IMR-90 (cell line): ENCODE data around the gene HTR2B. TPM values are rescaled to one million over a fixed set of nuclear protein-coding genes. Genes with fewer than 3 reads are reported as not detected.

ENCODE experiments used
- ATAC-seq: fragments of 200-7000 bp; cut with Tn5 transposase; 2 replicates; pipeline ENCODE4 v1.9.1; 2020; ENCODE audit warnings: low read depth, mild to moderate bottlenecking, moderate library complexity
- BruUV-seq: library from RNA; stranded (reverse); fragments of 400-500 nt; replicated peaks from 2 replicates; lab custom pipeline; 2021; lab: Mats Ljungman, UMichigan
- CTCF ChIA-PET: fragments of 300-600 bp; formaldehyde crosslinking; extraction: SDS; loops from one replicate; lab custom pipeline; 2021; ENCODE audit warnings: antibody characterized with exemption; lab: Yijun Ruan, JAX
- POLR2A ChIA-PET: fragments of 300-600 bp; sonication (Branson Sonifier 250); formaldehyde crosslinking; loops from one replicate; lab custom pipeline; 2022; ENCODE audit warnings: antibody characterized with exemption; ENCODE audit not compliant: unreplicated experiment; lab: Charles Lee
- DNase-seq: peaks from one replicate; pipeline ENCODE4 v3.0.0; 2013
- H2AFZ ChIP-seq: replicated peaks from 2 replicates; pipeline ENCODE3; 2013; ENCODE audit warnings: low read length, mild to moderate bottlenecking; ENCODE audit not compliant: poor library complexity
- H2AK5ac ChIP-seq: 2 replicates; pipeline ENCODE4 v1.6.1; 2013; ENCODE audit warnings: low read depth, low read length, inconsistent platforms
- H2AK9ac ChIP-seq: replicated peaks from 2 replicates; pipeline ENCODE3; 2013; ENCODE audit warnings: mild to moderate bottlenecking, low read depth, low read length, moderate library complexity; ENCODE audit not compliant: poor library complexity
- H2BK120ac ChIP-seq: 2 replicates; pipeline ENCODE4 v1.6.1; 2013; ENCODE audit warnings: low read depth, low read length, inconsistent platforms
- H2BK15ac ChIP-seq: 3 replicates; pipeline ENCODE4 v1.6.1; 2013; ENCODE audit warnings: low read depth, low read length, inconsistent platforms
- H2BK20ac ChIP-seq: 2 replicates; pipeline ENCODE4 v1.6.1; 2013; ENCODE audit warnings: low read depth, mild to moderate bottlenecking, inconsistent platforms, low read length, moderate library complexity
- H2BK5ac ChIP-seq: 2 replicates; pipeline ENCODE4 v1.6.1; 2013; ENCODE audit warnings: mild to moderate bottlenecking, low read depth, low read length, inconsistent platforms; ENCODE audit not compliant: poor library complexity, severe bottlenecking
- H3K14ac ChIP-seq: replicated peaks from 2 replicates; pipeline ENCODE4 v1.6.1; 2013; ENCODE audit warnings: low read depth, low read length, inconsistent platforms
- H3K18ac ChIP-seq: 2 replicates; pipeline ENCODE4 v1.6.1; 2013; ENCODE audit warnings: low read depth, low read length, control low read depth
- H3K23ac ChIP-seq: 2 replicates; pipeline ENCODE4 v1.6.1; 2013; ENCODE audit warnings: low read depth, low read length, inconsistent platforms
- H3K27ac ChIP-seq: 2 replicates; pipeline ENCODE4 v1.5.1; 2013; ENCODE audit warnings: mild to moderate bottlenecking, control low read depth, low read length; ENCODE audit not compliant: insufficient read depth
- H3K27me3 ChIP-seq: 2 replicates; pipeline ENCODE4 v1.6.1; 2013; ENCODE audit warnings: low read length; ENCODE audit not compliant: control insufficient read depth, insufficient read depth
- H3K36me3 ChIP-seq: 2 replicates; pipeline ENCODE4 v1.6.1; 2013; ENCODE audit warnings: low read length, mixed read lengths; ENCODE audit not compliant: control insufficient read depth, insufficient read depth
- H3K4ac ChIP-seq: 2 replicates; pipeline ENCODE4 v1.6.1; 2013; ENCODE audit warnings: low read depth, low read length, inconsistent platforms
- H3K4me1 ChIP-seq: 2 replicates; pipeline ENCODE4 v1.6.1; 2013; ENCODE audit warnings: low read length, mixed read lengths; ENCODE audit not compliant: control insufficient read depth, insufficient read depth
- H3K4me2 ChIP-seq: 2 replicates; pipeline ENCODE4 v1.6.1; 2013; ENCODE audit warnings: low read depth, mild to moderate bottlenecking, control low read depth, low read length, moderate library complexity
- H3K4me3 ChIP-seq: 2 replicates; pipeline ENCODE4 v1.5.1; 2013; ENCODE audit warnings: low read depth, mild to moderate bottlenecking, control low read depth, low read length, moderate library complexity; ENCODE audit not compliant: insufficient read depth
- H3K56ac ChIP-seq: 2 replicates; pipeline ENCODE4 v1.6.1; 2013; ENCODE audit warnings: low read length, inconsistent platforms; ENCODE audit not compliant: insufficient read depth; ENCODE audit errors: extremely low read depth
- H3K79me1 ChIP-seq, 2 experiments: 2 replicates each; pipeline ENCODE4 v1.6.1; 2013; ENCODE audit warnings: low read length in 2 of 2, inconsistent platforms in 1 of 2, low read depth in 1 of 2
- H3K9ac ChIP-seq: 2 replicates; pipeline ENCODE4 v1.6.1; 2013; ENCODE audit warnings: low read depth, low read length, control low read depth
- H3K9me1 ChIP-seq: 2 replicates; pipeline ENCODE4 v1.6.1; 2013; ENCODE audit warnings: low read length, inconsistent platforms; ENCODE audit not compliant: insufficient read depth
- H3K9me3 ChIP-seq: 2 replicates; pipeline ENCODE4 v1.6.1; 2013; ENCODE audit warnings: low read length; ENCODE audit not compliant: control insufficient read depth, insufficient read depth
- H4K20me1 ChIP-seq: 2 replicates; pipeline ENCODE4 v1.6.1; 2013; ENCODE audit warnings: low read length, inconsistent platforms; ENCODE audit not compliant: insufficient read depth
- H4K5ac ChIP-seq: 2 replicates; pipeline ENCODE4 v1.6.1; 2013; ENCODE audit warnings: mild to moderate bottlenecking, low read depth, low read length, control low read depth
- H4K8ac ChIP-seq, 2 experiments: 2 replicates each; pipeline ENCODE4 v1.6.1; 2013; ENCODE audit warnings: low read depth in 2 of 2, low read length in 2 of 2, control low read depth in 1 of 2, inconsistent platforms in 1 of 2
- H4K91ac ChIP-seq: 2 replicates; pipeline ENCODE4 v1.6.1; 2013; ENCODE audit warnings: low read depth, low read length, inconsistent platforms; ENCODE audit not compliant: insufficient read depth
- RFX5 ChIP-seq: IDR thresholded peaks from 2 replicates; pipeline ENCODE4 v1.8.0; 2012; ENCODE audit warnings: low read depth, mild to moderate bottlenecking, low read length, moderate library complexity
- WGBS, 2 experiments: methylation state at CpG; one replicate each; pipeline versions ENCODE4 v1.1.5 to v1.1.7; 2013; ENCODE audit warnings: missing lambda C conversion rate in 2 of 2; ENCODE audit not compliant: insufficient read length in 1 of 2; ENCODE audit errors: extremely low coverage in 2 of 2; 5-methylcytosine and 5-hydroxymethylcytosine counted together
- dilution Hi-C: fragments of 300-500 bp; cut with HindIII; formaldehyde crosslinking; loops from one replicate; pipeline ENCODE4 v1.14.3; 2018; ENCODE audit warnings: low sequenced_read_pairs; ENCODE audit not compliant: unreplicated experiment
- in situ Hi-C: fragments of 300-500 bp; cut with MboI; formaldehyde crosslinking; loops from 3 replicates; pipeline ENCODE4 v1.14.3; 2019; ENCODE audit warnings: low sequenced_read_pairs, inconsistent platforms, mixed read lengths
- intact Hi-C: fragments of 100-400 bp; cut with micrococcal nuclease; formaldehyde crosslinking; loops from 2 replicates; pipeline ENCODE4 v1.10.0; 2022
- polyA plus RNA-seq, 3 experiments: library from polyadenylated mRNA; depleted of rRNA; stranded (reverse); fragments of >200 nt; gene quantifications; 2 replicates each; pipeline ENCODE4 v1.2.3, GENCODE V29; 2012; ENCODE audit warnings: low replicate concordance in 1 of 3
- total RNA-seq: library from RNA; depleted of rRNA; stranded (reverse); fragments of >200 nt; gene quantifications from 2 replicates; pipeline ENCODE4 v1.2.3, GENCODE V29; 2012

Gene HTR2B
- total and polyA plus RNA-seq, 2 of the 4 experiments (the other 2 are of a cell fraction), result 0.26 to 0.72 TPM

DNA sequence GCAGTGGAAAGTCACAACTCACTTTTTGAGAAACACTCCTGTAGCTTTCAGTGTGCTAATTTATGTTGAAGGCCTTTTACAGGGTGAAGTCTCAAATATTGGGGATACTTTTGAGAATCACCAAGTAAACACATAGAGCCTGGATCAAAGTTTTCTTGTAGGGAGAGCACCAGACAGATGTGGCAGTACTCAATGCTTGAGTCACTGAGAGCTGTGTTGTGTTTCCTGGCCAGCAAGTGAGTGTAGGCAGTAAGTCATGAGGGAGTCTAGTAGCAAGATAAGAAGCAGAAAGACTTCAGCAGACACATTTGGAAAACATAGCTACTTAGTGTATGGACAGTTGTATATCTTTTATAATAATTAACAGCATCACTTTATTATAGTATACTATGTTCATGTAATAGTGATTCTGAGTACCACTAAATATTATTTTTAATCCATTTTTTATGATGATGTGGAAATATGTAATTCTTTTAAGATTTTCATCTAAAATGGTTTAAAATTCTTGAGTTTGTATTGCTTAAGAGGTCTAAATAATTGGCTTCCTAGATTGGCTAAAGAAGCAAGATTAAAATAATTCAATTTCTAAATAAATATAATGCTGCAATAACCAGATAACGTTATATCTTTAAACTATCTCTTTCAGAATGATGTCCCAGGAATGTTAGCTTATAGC lies 55.3 kb downstream of the HTR2B start:
- Histone ChIP-seq H3K18ac (no peak overlapping the region), H4K5ac (no peak overlapping the region), H2BK120ac (no peak overlapping the region), H3K23ac (no peak overlapping the region), H3K56ac (no peak overlapping the region), H4K8ac (no peak overlapping the region), H4K91ac (no peak overlapping the region), H2AFZ (no peak overlapping the region), H3K27ac (no peak overlapping the region), H2BK15ac (no peak overlapping the region), H3K79me1 (peaks cover 4 to 17% of the 10 kb centered on the region in 2 experiments), H3K27me3 (no peaks in the 10 kb centered on the region), H3K4me1 (no peaks in the 10 kb centered on the region), H2BK5ac (no peak overlapping the region), H3K36me3 (peaks cover 18% of the 10 kb centered on the region), H3K4me2 (no peak overlapping the region), H3K14ac (no peak overlapping the region; the same call in 1 of the 2 replicates), H3K4me3 (no peak overlapping the region), H2BK20ac (no peak overlapping the region), H2AK5ac (no peak overlapping the region), H3K9me3 (no peaks in the 10 kb centered on the region), H2AK9ac (no peak overlapping the region), H4K20me1 (0 out of 2 replicates have a peak, but pooled peaks cover 3% of the 10 kb centered on the region), H3K9me1 (no peaks in the 10 kb centered on the region), H3K9ac (no peak overlapping the region), H3K4ac (no peak overlapping the region)
- dilution Hi-C loops (no loop called here), intact Hi-C loops (no loop called here), in situ Hi-C loops (no loop called here)
- peak; percentile 72; the same call in 1 of the 2 replicates for ATAC-seq
- CTCF ChIA-PET, result interaction anchor here (1.3 kb wide), 1 partner anchor 17 kb away, joined by 3 read pairs; no protein-coding TSS in a partner anchor
- TF ChIP-seq RFX5, result no peak
- POLR2A ChIA-PET, result no interaction called here
- peak; percentile 81 for DNase-seq
- WGBS, 2 experiments, result no CpG with 5 or more reads among the region's 1 CpG
- BruUV-seq, result no TSS peak
